K562 (cell line): Measurements from ENCODE around the gene SELENOI.

Experiments
- CREM ChIP-seq: IDR thresholded peaks from 2 replicates; pipeline ENCODE4 v1.6.1; 2014; ENCODE audit warnings: antibody characterized with exemption, low read depth
- CTCF ChIP-seq, 3 experiments: IDR thresholded peaks in 2 of 3; conservative IDR thresholded peaks in 1 of 3; 2 replicates each; pipeline ENCODE4 v1.5.1; 2011 to 2012; ENCODE audit warnings: low read length in 3 of 3, mild to moderate bottlenecking in 3 of 3, control low read depth in 2 of 3, improper control_type of control experiment in 1 of 3, inconsistent platforms in 1 of 3, low read depth in 1 of 3, mixed read lengths in 1 of 3, moderate library complexity in 1 of 3; ENCODE audit not compliant: insufficient read depth in 2 of 3
- FOXK1 ChIP-seq: sonication (generic); formaldehyde crosslinking; IDR thresholded peaks from 2 replicates; pipeline ENCODE4 v1.8.0; 2022; ENCODE audit warnings: missing genetic modification reagents, mild to moderate bottlenecking, borderline replicate concordance
- MAFK ChIP-seq: IDR thresholded peaks from 2 replicates; pipeline ENCODE4 v1.6.1; 2011; ENCODE audit warnings: low read length, improper control_type of control experiment
- POLR2AphosphoS5 ChIP-seq: IDR thresholded peaks from 2 replicates; pipeline ENCODE4 v1.6.1; 2011; ENCODE audit warnings: mild to moderate bottlenecking, low read depth, low read length, moderate library complexity; ENCODE audit not compliant: control insufficient read depth, insufficient read depth
- SMARCC2 ChIP-seq: fragments of 450-650 bp; IDR thresholded peaks from 2 replicates; pipeline ENCODE4 v1.6.1; 2017; ENCODE audit warnings: antibody characterized with exemption, moderate library complexity, mild to moderate bottlenecking, low read depth
- VEZF1 ChIP-seq: fragments of 200-800 bp; sonication (Bioruptor generic); IDR thresholded peaks from 2 replicates; pipeline ENCODE4 v1.6.1; 2017; ENCODE audit warnings: missing genetic modification characterization, missing compliant biosample characterization
- ZNF57 ChIP-seq: fragments of 450-650 bp; formaldehyde crosslinking; IDR thresholded peaks from 2 replicates; pipeline ENCODE4 v1.4.0; 2020; ENCODE audit warnings: mild to moderate bottlenecking, moderate library complexity
- TF ChIP-seq, protein P1 (sequence below): fragments of 250-450 bp; sonication (Bioruptor Pico); IDR thresholded peaks from 2 replicates; pipeline ENCODE4 v1.5.0; 2020; ENCODE audit warnings: mild to moderate bottlenecking, borderline replicate concordance

DNA sequence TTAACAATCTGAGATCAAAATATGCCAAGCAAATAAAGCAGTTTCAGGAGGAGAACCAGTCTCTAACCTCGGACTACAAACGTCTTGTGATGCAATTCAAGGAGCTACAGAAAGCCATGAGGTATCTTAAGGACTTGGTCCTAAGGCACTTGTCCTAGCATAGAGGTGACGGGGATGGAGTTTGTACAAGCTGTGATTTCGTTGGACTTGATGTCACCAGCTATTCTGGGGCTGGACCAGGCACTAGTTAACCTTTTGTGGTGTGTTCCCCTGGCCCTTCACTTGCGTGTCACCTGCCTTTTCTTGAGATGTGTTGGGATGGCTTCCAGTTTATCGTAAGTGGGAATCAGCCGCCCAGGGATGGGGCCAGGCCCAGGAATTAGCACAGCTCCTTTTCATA lies 98.3 kb downstream of the SELENOI start:
- TF ChIP-seq CTCF (IDR thresholded peaks at IDR 0.05 in 2 of 3, conservative IDR thresholded peaks at IDR 0.05 in 1 of 3; ENCODE audit: insufficient read depth in 2 of 3, low read depth in 1 of 3, low read length in 3 of 3) (no peak), POLR2AphosphoS5 (no peak), SMARCC2 (no peak), ZNF57 (no peak), CREM (no peak), MAFK (no peak), FOXK1 (CRISPR knock-in tag) (no peak), VEZF1 (no peak)
- TF ChIP-seq, protein P1, sequence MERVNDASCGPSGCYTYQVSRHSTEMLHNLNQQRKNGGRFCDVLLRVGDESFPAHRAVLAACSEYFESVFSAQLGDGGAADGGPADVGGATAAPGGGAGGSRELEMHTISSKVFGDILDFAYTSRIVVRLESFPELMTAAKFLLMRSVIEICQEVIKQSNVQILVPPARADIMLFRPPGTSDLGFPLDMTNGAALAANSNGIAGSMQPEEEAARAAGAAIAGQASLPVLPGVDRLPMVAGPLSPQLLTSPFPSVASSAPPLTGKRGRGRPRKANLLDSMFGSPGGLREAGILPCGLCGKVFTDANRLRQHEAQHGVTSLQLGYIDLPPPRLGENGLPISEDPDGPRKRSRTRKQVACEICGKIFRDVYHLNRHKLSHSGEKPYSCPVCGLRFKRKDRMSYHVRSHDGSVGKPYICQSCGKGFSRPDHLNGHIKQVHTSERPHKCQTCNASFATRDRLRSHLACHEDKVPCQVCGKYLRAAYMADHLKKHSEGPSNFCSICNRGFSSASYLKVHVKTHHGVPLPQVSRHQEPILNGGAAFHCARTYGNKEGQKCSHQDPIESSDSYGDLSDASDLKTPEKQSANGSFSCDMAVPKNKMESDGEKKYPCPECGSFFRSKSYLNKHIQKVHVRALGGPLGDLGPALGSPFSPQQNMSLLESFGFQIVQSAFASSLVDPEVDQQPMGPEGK (CRISPR knock-in tag) = no peak
